ENCODE measurements around the gene CTAGE6.
"Not testable (repeated sequence)": the region's sequence is repeated elsewhere in the genome, so short reads cannot be mapped to it uniquely, and the experiment has no call there.

DNA sequence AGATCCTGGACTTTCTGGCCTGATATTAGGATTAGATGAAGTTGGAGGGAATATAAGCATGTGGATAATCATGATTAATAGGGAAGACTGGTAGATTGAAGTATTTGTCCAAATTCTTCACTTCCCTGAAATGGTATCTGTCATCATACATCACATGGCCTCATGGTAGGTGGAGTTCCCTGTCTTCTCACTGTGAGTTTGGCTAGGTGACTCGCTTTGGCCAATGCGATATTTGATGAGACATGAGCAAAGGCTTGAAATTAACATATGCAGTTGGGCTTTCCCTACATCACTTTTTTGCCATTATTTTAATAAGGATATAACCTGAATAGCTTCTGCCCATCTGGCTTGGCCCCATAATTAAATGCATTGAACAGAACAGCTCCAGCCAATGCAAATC, 35.1 kb upstream of the CTAGE6 start:
- TF ChIP-seq CTCF, EP300, POLR2A, POLR2AphosphoS5 (IDR thresholded peaks at IDR 0.05): not testable (repeated sequence)
